Panc1 (cell line): ENCODE measurements around the gene CLSTN2.

Experiments used
- CTCF ChIP-seq: fragments of 450-650 bp; IDR thresholded peaks from 2 replicates; pipeline ENCODE4 v1.5.1; 2017; ENCODE audit warnings: mild to moderate bottlenecking
- POLR2AphosphoS5 ChIP-seq: IDR thresholded peaks from 2 replicates; pipeline ENCODE4 v1.6.1; 2012; ENCODE audit warnings: mild to moderate bottlenecking, low read depth, low read length, moderate library complexity

GRCh38 chr3:140298043-140298442, 363.1 kb downstream of the CLSTN2 start:
- no peak for TF ChIP-seq CTCF
- no peak for TF ChIP-seq POLR2AphosphoS5
